ENCODE results near the gene FTL. TPM values are rescaled to one million over a fixed set of nuclear protein-coding genes. Genes with fewer than 3 reads are reported as not detected.

Gene FTL
- total RNA-seq: 551 TPM

GRCh38 chr19:48965040-48965805 is at the start of gene FTL:
TSS of gene FTL (plus strand) at chr19:48965309. CDS start at chr19:48965508, 199 bp downstream.

GRCh38 chr19:48933382-48933932 is 31.7 kb upstream of the FTL start, which contains the start of gene DHDH:
TSS of gene DHDH (plus strand) at chr19:48933699. CDS start at chr19:48933722, 23 bp downstream.

GRCh38 chr19:48954595-48955307 is 10.4 kb upstream of the FTL start, which contains the start of gene BAX:
TSS of gene BAX (plus strand) at chr19:48954875. CDS start at chr19:48954929, 54 bp downstream.

GRCh38 chr19:48993175-48994034 is 28.3 kb downstream of the FTL start, which contains the start of the genes GYS1 and RUVBL2:
TSS of gene GYS1 (minus strand) at chr19:48993309. CDS start at chr19:48993112, 197 bp downstream.
TSS of gene RUVBL2 (plus strand) at chr19:48993887. CDS start at chr19:48993912, 25 bp downstream.

Small RNA genes within 50 kb of the gene (small RNA-seq; reads per million reads assigned to genes)
- not detected for gene AC026803.1 (ENCODE audit: low replicate concordance)
- gene MIR6798 (ENCODE audit: low replicate concordance): not detected

Other genes with a start within 250 kb of the FTL start
- 1.3 TPM for gene MAMSTR, start 245.6 kb upstream of the FTL start, total RNA-seq
- gene RASIP1, start 224.7 kb upstream of the FTL start, total RNA-seq: 7.5 TPM
- gene IZUMO1, start 218.4 kb upstream of the FTL start, total RNA-seq: not detected
- gene FUT1, start 212.7 kb upstream of the FTL start, total RNA-seq: 0.31 TPM
- not detected for gene FGF21, start 209.8 kb upstream of the FTL start, total RNA-seq
- gene BCAT2, start 154.3 kb upstream of the FTL start, total RNA-seq: 14.4 TPM
- gene HSD17B14, start 128.8 kb upstream of the FTL start, total RNA-seq: 1.3 TPM
- gene PLEKHA4, start 96.7 kb upstream of the FTL start, total RNA-seq: not detected
- 31.6 TPM for gene PPP1R15A, start 92.9 kb upstream of the FTL start, total RNA-seq
- gene TULP2, start 66.6 kb upstream of the FTL start, total RNA-seq: not detected
- 46.6 TPM for gene NUCB1, start 65.0 kb upstream of the FTL start, total RNA-seq
- gene DHDH, start 31.6 kb upstream of the FTL start, total RNA-seq: not detected
- gene BAX, start 10.4 kb upstream of the FTL start, total RNA-seq: 7.8 TPM
- 27.5 TPM for gene GYS1, start 28.0 kb downstream of the FTL start, total RNA-seq
- gene RUVBL2, start 28.6 kb downstream of the FTL start, total RNA-seq: 92.6 TPM
- not detected for gene LHB, start 51.8 kb downstream of the FTL start, total RNA-seq
- gene CGB3, start 59.0 kb downstream of the FTL start, total RNA-seq: not detected
- gene CGB2, start 66.6 kb downstream of the FTL start, total RNA-seq: not detected
- not detected for gene CGB1, start 71.6 kb downstream of the FTL start, total RNA-seq
- not detected for gene CGB5, start 78.5 kb downstream of the FTL start, total RNA-seq
- not detected for gene CGB8, start 83.8 kb downstream of the FTL start, total RNA-seq
- not detected for gene CGB7, start 92.4 kb downstream of the FTL start, total RNA-seq
- not detected for gene NTF4, start 99.5 kb downstream of the FTL start, total RNA-seq
- gene KCNA7, start 107.4 kb downstream of the FTL start, total RNA-seq: not detected
- 278 TPM for gene SNRNP70, start 120.1 kb downstream of the FTL start, total RNA-seq
- 21.6 TPM for gene LIN7B, start 149.1 kb downstream of the FTL start, total RNA-seq
- not detected for gene C19orf73, start 153.8 kb downstream of the FTL start, total RNA-seq
- 37.6 TPM for gene PPFIA3, start 154.2 kb downstream of the FTL start, total RNA-seq
- gene HRC, start 190.1 kb downstream of the FTL start, total RNA-seq: 0.31 TPM
- gene TRPM4, start 192.5 kb downstream of the FTL start, total RNA-seq: 6.6 TPM